Hepatocyte (in vitro differentiated cells): ENCODE measurements around the gene C2CD3. TPM values are rescaled to one million over a fixed set of nuclear protein-coding genes. Genes with fewer than 3 reads are reported as not detected.

Experiments
- DNase-seq: peaks from one replicate; pipeline ENCODE4 v3.0.0-alpha.2; 2016; ENCODE audit warnings: low spot score
- H2AFZ ChIP-seq: fragments of 200-600 bp; sonication (generic); 2 replicates; pipeline ENCODE4 v1.6.0; 2016; ENCODE audit warnings: antibody characterized with exemption, mild to moderate bottlenecking
- H3K27ac ChIP-seq: fragments of 200-600 bp; sonication (generic); 2 replicates; pipeline ENCODE4 v1.5.1; 2016; ENCODE audit warnings: mild to moderate bottlenecking
- H3K27me3 ChIP-seq: fragments of 200-600 bp; sonication (generic); 2 replicates; pipeline ENCODE4 v1.6.1; 2016
- H3K36me3 ChIP-seq: fragments of 200-600 bp; sonication (generic); replicated peaks from 2 replicates; pipeline ENCODE4 v1.5.1; 2016; ENCODE audit warnings: low read depth; ENCODE audit not compliant: insufficient read depth
- H3K4me1 ChIP-seq: fragments of 200-600 bp; sonication (generic); 2 replicates; pipeline ENCODE4 v1.5.1; 2016; ENCODE audit warnings: mild to moderate bottlenecking, moderate library complexity; ENCODE audit not compliant: insufficient read depth
- H3K4me2 ChIP-seq: fragments of 200-600 bp; sonication (generic); 2 replicates; pipeline ENCODE4 v1.6.0; 2016
- H3K4me3 ChIP-seq: fragments of 200-600 bp; sonication (generic); 2 replicates; pipeline ENCODE4 v1.5.1; 2016; ENCODE audit warnings: mild to moderate bottlenecking
- H3K79me2 ChIP-seq: fragments of 200-600 bp; sonication (generic); 2 replicates; pipeline ENCODE4 v1.6.0; 2017; ENCODE audit warnings: mild to moderate bottlenecking
- H3K9me2 ChIP-seq: fragments of 200-600 bp; sonication (generic); replicated peaks from 2 replicates; pipeline ENCODE4 v1.6.0; 2017; ENCODE audit warnings: mild to moderate bottlenecking; ENCODE audit not compliant: insufficient read depth
- H3K9me3 ChIP-seq: fragments of 200-600 bp; sonication (generic); 2 replicates; pipeline ENCODE4 v1.5.1; 2016; ENCODE audit warnings: low read depth, mild to moderate bottlenecking
- H4K20me1 ChIP-seq: fragments of 200-600 bp; sonication (generic); 2 replicates; pipeline ENCODE4 v1.6.0; 2016; ENCODE audit warnings: mild to moderate bottlenecking; ENCODE audit not compliant: insufficient read depth, poor library complexity, severe bottlenecking
- EZH2 ChIP-seq: fragments of 200-600 bp; sonication (generic); IDR thresholded peaks from 2 replicates; pipeline ENCODE4 v1.6.1; 2016; ENCODE audit warnings: antibody characterized with exemption, mild to moderate bottlenecking, borderline replicate concordance
- EZH2phosphoT487 ChIP-seq: fragments of 200-600 bp; sonication (generic); IDR thresholded peaks from one replicate; pipeline ENCODE4 v1.6.1; 2018; ENCODE audit warnings: antibody characterized with exemption, mild to moderate bottlenecking, low read depth, moderate library complexity; ENCODE audit not compliant: unreplicated experiment, severe bottlenecking
- WGBS: methylation state at CpG from one replicate; pipeline ENCODE4 v1.1.6; 2016; ENCODE audit warnings: low lambda C conversion rate; ENCODE audit errors: missing lambda C conversion rate; 5-methylcytosine and 5-hydroxymethylcytosine counted together
- polyA plus RNA-seq: library from polyadenylated mRNA; unstranded; fragments of >200 nt; fragmentation: Nextera tagmentation; extraction: Ambion mirVana; gene quantifications from 2 replicates; pipeline ENCODE4 v1.2.1, GENCODE V29; 2016
- total RNA-seq: library from RNA; depleted of rRNA; stranded (reverse); fragments of >200 nt; gene quantifications from 2 replicates; pipeline ENCODE4 v1.2.3, GENCODE V29; 2014
- TF ChIP-seq, protein P1 (sequence below): fragments of 200-600 bp; sonication (generic); IDR thresholded peaks from 2 replicates; pipeline ENCODE4 v1.5.1; 2016; ENCODE audit warnings: antibody characterized with exemption, mild to moderate bottlenecking; ENCODE audit not compliant: poor library complexity

C2CD3 gene
- total and polyA plus RNA-seq, 2 experiments from 2014 or later: 9.8 to 16.3 TPM

DNA sequence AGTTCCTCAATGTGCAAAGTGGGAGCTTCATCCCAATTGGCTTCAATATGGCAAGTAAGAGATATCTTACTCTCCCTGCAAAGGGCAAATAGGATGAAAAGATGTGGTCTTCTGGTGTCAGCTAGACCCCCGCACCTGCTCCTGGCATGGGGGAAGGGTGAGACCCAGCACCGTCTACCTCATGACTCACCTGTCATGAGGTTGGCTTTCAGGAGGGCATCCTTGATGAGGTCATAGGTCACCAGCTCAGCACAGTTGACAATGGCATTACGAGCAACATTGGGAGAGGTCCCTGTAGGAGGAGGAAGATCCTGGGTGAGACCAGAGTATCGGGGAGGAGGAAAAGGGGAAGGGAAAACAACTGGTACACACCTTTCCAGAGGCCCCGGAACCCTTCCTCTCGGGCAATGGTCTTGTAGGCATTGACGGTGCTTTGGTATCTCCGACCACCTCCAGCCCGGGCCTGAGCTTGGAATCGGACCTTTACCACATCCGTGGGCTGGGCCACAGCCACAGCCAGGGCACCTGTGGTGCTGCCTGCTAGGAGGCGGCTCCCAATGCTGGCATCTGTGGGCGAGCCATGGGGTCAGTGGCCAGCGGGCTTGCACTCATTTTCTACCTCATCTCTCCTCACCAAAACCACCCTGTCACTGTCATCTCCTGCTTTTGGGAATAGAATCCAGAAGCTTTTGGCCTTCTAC is 194.2 kb downstream of the C2CD3 start:
- TF ChIP-seq EZH2 (no peak), EZH2phosphoT487 (no peak)
- TF ChIP-seq, protein P1, sequence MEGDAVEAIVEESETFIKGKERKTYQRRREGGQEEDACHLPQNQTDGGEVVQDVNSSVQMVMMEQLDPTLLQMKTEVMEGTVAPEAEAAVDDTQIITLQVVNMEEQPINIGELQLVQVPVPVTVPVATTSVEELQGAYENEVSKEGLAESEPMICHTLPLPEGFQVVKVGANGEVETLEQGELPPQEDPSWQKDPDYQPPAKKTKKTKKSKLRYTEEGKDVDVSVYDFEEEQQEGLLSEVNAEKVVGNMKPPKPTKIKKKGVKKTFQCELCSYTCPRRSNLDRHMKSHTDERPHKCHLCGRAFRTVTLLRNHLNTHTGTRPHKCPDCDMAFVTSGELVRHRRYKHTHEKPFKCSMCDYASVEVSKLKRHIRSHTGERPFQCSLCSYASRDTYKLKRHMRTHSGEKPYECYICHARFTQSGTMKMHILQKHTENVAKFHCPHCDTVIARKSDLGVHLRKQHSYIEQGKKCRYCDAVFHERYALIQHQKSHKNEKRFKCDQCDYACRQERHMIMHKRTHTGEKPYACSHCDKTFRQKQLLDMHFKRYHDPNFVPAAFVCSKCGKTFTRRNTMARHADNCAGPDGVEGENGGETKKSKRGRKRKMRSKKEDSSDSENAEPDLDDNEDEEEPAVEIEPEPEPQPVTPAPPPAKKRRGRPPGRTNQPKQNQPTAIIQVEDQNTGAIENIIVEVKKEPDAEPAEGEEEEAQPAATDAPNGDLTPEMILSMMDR: no peak
- H3K36me3 ChIP-seq: no peaks in the 10 kb centered on the region
- no peak overlapping the region for H3K27ac ChIP-seq
- no peaks in the 10 kb centered on the region for H3K79me2 ChIP-seq
- no peak overlapping the region for H3K4me2 ChIP-seq
- no peak for DNase-seq
- H4K20me1 ChIP-seq: no peaks in the 10 kb centered on the region
- H3K9me3 ChIP-seq: no peaks in the 10 kb centered on the region
- no peaks in the 10 kb centered on the region for H3K9me2 ChIP-seq
- WGBS: 94% methylated on average over 14 of the region's 14 CpGs
- H3K4me3 ChIP-seq: no peak overlapping the region
- no peaks in the 10 kb centered on the region for H3K4me1 ChIP-seq
- H2AFZ ChIP-seq: no peak overlapping the region
- H3K27me3 ChIP-seq: no peaks in the 10 kb centered on the region

DNA sequence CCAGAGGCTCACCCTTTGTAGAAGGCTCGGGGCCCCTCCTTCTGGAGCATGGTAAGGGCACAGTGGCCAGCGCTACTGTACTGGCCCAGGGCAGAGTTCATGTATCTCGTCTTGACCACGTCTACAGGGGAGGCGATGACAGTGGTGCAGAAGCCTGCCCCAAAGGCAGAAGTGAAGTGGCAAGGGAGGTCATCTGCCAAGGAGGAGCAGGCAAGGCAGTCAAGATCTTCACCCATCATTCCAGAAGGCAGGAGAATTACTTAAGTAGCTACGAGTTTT is 195.4 kb downstream of the C2CD3 start:
- H3K4me1 ChIP-seq: no peaks in the 10 kb centered on the region
- no peak overlapping the region for H3K27ac ChIP-seq
- H2AFZ ChIP-seq: no peak overlapping the region
- no peak for TF ChIP-seq EZH2phosphoT487
- TF ChIP-seq, protein P1: no peak
- TF ChIP-seq EZH2: no peak
- H3K9me3 ChIP-seq: no peaks in the 10 kb centered on the region
- H4K20me1 ChIP-seq: no peaks in the 10 kb centered on the region
- no peaks in the 10 kb centered on the region for H3K27me3 ChIP-seq
- WGBS: 98% methylated on average over 6 of the region's 6 CpGs
- no peaks in the 10 kb centered on the region for H3K36me3 ChIP-seq
- DNase-seq: no peak
- H3K9me2 ChIP-seq: no peaks in the 10 kb centered on the region
- no peak overlapping the region for H3K4me3 ChIP-seq
- no peak overlapping the region for H3K4me2 ChIP-seq
- H3K79me2 ChIP-seq: no peaks in the 10 kb centered on the region

DNA sequence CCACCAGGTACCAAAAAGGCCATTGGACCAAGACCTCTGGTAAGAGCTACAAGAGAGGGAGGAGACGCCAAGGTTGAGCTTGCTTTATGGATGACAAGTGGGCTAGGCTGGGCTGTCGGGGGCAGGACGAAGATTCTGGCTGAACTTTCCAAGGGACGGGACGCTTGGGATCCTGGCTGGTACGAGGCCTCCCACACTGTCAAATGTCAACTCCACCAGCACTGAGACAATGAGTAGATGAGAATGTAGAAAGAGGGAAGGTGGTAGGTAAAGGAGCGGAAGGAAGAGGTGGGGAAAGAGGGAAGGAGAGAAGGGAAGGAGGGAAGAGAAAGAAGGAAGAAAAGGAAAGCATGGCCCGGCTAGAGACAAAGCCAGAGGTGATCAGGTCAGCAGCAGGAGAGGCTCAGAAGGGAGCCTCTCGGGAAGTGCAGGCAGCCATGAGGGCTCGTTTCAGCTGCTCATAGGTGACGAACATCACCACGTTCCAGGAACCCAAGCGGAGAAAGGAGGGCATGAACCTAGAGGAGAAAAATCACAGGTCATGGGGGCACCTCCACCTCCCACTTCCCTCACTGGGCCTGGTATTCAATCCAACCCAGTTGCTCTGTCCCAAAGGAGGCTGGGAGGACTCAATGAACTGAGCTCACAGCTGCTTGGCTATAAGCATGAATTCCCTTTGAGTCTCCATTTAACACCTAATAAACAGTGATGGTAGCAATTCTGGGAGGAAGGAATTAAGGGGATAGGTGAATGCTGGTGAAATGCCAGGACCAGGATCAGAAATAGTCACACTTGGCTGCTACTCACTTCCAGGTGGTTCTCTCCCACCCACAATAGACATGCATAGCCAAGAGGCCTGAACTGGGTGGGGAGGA is 196.0 kb downstream of the C2CD3 start:
- DNase-seq: no peak
- H3K27ac ChIP-seq: no peak overlapping the region
- no peaks in the 10 kb centered on the region for H4K20me1 ChIP-seq
- no peak overlapping the region for H2AFZ ChIP-seq
- H3K9me3 ChIP-seq: no peaks in the 10 kb centered on the region
- H3K9me2 ChIP-seq: no peaks in the 10 kb centered on the region
- no peaks in the 10 kb centered on the region for H3K27me3 ChIP-seq
- H3K4me2 ChIP-seq: no peak overlapping the region
- H3K4me3 ChIP-seq: no peak overlapping the region
- H3K79me2 ChIP-seq: no peaks in the 10 kb centered on the region
- WGBS: 98% methylated on average over 13 of the region's 13 CpGs
- no peaks in the 10 kb centered on the region for H3K4me1 ChIP-seq
- TF ChIP-seq, protein P1: no peak
- TF ChIP-seq EZH2 (no peak), EZH2phosphoT487 (no peak)
- no peaks in the 10 kb centered on the region for H3K36me3 ChIP-seq
